ENCODE measurements around the gene RECQL5. TPM values are rescaled to one million over a fixed set of nuclear protein-coding genes. Genes with fewer than 3 reads are reported as not detected.

Gene RECQL5
- total RNA-seq, 1 donor = 7.8 TPM

DNA sequence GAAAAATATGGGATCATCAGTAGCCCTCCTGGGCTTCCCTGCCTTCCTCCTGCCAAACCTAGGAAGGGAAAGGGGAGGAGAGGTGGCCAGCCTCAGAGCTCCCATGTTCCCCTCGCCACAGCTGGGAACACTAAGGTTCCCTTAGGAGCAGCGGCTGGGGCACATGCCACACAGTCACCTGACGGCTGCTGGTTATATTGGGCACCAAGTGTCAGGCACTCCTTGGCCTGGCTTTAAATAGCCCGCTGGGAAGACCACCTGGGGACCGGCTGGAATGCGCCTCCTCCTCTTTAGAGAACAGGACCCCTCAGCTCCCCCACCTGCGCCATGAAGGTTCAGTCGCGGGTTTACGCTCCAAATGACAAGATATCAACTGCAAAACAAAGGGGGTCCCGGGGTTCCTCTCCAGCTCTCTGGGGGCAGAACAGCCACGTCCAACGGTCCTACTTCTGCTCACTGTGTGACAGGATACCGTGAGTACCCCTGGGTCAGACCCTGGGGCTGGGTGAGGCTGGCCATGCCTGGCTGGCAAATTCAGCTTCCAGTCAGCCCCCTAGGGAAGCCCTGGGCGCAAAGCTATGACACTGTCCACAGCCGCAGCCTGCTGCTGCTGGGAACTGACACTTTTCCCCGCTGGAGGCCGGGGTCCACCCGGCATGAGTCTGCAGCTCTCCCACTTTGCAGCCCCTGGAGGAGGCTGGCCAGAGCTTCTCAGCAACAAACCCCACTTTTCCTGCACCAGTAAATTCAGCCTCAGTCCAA is 30.4 kb downstream of the RECQL5 start:
- H3K4me1 ChIP-seq (ENCODE audit: insufficient read depth, low read length) = peaks cover 10% of the 10 kb centered on the region
- H3K4me3 ChIP-seq (ENCODE audit: low read length) = no peak overlapping the region
- H3K9me3 ChIP-seq (ENCODE audit: low read depth, low read length) = no peaks in the 10 kb centered on the region
- no peaks in the 10 kb centered on the region for H3K27me3 ChIP-seq (ENCODE audit: insufficient read depth, low read length)

DNA sequence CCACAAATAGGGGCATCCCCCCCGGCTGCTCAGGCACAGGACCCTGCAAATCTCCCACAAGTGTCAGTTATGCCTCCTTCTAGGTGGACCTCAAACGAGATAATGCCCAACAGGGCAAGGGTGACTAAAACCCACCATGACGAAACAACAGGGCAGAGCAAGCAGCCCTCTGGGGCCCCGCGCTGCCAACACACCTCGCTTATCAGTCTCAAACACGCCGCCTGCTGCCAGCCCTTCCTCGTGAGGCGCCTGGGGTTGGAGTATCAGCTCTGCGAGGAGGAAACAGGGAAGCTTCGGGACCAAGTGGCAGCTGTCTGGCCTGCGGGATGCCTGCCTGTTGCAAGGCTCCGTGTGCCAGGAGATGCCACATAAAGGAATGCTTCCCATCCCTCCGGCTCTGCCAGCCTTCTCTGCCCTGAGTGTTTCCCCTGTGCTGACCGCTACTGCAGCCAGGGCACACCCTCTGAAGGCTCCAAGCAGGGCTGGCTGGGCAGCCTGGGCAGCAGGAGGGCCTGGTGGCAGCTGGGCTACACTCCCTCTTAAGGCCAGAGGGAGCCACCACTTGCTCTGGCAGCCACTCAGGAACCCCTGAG is 31.2 kb downstream of the RECQL5 start:
- Histone ChIP-seq H3K9me3 (ENCODE audit: low read depth, low read length) (no peaks in the 10 kb centered on the region), H3K27me3 (ENCODE audit: insufficient read depth, low read length) (no peaks in the 10 kb centered on the region), H3K4me1 (ENCODE audit: insufficient read depth, low read length) (peaks cover 10% of the 10 kb centered on the region), H3K4me3 (ENCODE audit: low read length) (no peak overlapping the region)

DNA sequence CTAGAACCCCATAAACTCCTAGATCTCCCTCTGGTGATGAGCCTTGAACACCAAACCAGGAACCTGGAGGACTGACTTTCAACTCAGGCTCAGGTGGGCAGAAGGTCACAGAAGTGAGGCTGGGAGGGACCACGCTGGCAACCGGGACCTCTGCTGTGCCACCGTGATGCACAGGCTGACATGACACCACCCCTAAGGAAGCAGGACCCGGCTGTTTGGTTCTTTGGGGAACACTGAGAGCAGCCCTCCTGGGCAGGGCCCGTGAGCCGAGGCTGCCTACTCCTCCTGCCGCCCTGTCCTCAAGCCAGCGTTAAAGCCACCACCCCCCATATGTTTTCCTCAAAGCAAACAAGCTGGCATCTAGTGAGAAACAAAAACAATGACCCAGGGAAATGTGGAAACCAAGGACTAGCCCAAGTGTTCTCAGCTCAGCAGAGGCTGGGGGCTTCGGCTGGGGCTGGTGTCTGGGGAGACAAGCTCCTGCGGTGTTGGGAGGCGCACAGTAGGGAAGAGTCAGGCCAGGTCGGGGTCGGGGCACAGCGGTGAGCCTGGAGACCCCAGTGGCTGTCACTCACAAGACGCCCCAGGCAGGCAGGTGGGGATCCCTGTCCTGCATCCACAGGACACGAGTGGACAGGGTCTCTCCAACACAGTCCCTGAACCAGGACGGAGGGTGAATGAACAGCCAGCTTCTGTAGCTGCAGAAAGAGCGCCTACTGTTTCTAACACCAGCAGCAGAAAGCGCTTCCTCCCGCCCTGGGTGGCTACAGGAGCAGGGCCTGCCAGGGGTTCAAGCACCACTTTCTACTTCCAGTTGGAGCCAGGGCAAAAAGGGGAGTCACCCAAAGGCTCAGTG is 32.0 kb downstream of the RECQL5 start:
- no peaks in the 10 kb centered on the region for H3K9me3 ChIP-seq (ENCODE audit: low read depth, low read length)
- peaks cover 10% of the 10 kb centered on the region for H3K4me1 ChIP-seq (ENCODE audit: insufficient read depth, low read length)
- no peaks in the 10 kb centered on the region for H3K27me3 ChIP-seq (ENCODE audit: insufficient read depth, low read length)
- no peak overlapping the region for H3K4me3 ChIP-seq (ENCODE audit: low read length)

DNA sequence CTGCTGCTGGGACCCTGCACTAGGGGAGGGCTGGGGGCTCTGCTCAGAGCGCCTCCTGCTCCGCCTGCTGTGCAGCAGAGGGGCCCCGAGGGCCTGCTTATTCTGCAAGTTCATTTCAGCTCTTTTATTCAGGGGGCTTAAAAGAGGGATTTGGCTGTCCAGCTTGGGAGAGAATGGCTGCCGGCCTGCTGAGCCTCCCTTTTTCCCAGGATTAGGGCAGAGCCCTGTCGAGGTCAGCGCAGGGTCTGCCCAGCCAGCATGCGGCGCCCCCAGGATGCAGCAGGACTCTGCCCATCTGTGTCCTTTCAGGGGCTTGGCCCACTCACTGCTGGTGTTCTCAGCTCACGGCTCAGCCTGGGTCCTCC is 32.6 kb downstream of the RECQL5 start:
- Histone ChIP-seq H3K4me3 (ENCODE audit: low read length) (no peak overlapping the region), H3K27me3 (ENCODE audit: insufficient read depth, low read length) (no peaks in the 10 kb centered on the region), H3K9me3 (ENCODE audit: low read depth, low read length) (no peaks in the 10 kb centered on the region), H3K4me1 (ENCODE audit: insufficient read depth, low read length) (peaks cover 10% of the 10 kb centered on the region)

DNA sequence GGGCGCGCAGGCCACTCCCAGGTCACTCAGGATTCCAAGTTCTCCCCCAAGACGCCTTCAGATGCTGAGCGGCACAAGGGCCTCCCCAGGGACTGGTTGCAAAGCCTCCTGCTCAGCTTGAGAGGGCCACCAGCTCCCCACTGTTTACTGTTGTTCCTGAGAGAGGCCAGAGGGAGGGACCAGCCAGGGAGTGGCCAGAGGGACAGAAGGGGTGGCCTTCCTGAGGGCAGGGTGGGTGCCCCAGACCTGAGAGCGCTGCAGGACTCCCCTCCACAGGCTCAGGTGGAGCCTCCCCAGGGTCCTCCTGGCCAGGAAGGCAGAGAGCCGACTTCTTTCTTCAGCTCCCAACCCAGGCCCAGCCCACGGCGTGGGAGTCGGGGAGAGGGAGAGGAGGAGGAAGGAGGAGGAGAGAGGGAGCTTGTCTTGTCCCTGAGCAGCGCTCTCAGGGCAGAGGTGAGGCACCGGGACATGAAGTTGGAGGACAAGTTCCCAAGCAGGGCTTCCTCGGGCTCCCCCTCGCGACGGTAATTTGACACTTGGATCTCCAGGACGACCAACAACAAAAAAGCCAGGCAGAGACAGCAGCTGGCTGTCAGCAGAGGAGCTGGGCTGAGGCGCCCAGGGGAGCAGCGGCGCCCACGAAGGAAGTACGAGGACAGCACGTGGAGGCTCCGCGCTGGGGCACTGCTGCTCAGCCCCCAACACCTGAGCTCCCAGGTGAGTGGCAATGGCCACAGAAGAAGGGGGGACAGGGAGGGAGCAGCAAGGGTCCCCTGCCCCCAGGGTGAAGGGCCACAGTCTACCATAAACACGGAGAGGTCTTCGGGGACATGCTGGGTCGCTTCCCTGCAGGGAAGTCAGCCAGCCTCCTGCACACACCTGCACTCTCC is 33.2 kb downstream of the RECQL5 start:
- Histone ChIP-seq H3K9me3 (ENCODE audit: low read depth, low read length) (no peaks in the 10 kb centered on the region), H3K27me3 (ENCODE audit: insufficient read depth, low read length) (no peaks in the 10 kb centered on the region), H3K4me3 (ENCODE audit: low read length) (no peak overlapping the region), H3K4me1 (ENCODE audit: insufficient read depth, low read length) (peaks cover 10% of the 10 kb centered on the region)

DNA sequence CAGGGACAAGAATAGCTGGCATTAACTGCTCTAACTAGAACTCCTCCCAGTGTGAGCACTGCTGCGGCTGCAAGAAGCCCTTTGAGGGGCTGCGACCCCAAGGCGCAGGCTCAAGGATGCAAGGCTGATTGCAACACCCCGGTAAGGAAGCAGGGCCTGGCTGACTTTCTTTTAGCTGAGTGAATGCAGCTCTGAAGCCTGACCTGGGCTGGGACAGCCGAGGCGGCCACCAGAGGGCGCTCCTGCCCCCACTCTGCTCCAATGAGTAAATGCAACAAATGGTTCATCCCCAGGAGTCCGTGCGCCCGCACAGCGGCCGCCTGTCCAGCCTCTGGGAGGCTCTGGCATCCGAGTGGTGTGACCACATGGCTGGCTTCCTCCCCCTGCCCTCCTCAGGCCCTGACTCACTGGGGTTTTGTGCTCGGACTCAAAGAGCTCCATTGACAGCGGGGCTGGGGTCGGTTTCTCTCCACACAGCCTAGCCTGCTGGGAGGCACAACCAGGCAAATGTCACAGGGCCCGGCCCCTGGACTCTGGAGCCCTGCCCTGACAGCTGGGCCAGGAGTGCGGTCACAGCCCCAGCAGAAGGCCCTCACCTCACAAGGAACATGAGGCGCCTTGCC is 34.0 kb downstream of the RECQL5 start, which contains the start of gene SMIM5:
SMIM5 (plus strand) TSS at position 572 of the 623 bp plus-strand sequence. CDS start 6,768 bp downstream, outside the sequence.
- no peak within 1 kb of the TSS for H3K4me3 ChIP-seq (ENCODE audit: low read length)
- H3K27me3 ChIP-seq (ENCODE audit: insufficient read depth, low read length) = no peaks in the 10 kb centered on the region
- H3K4me1 ChIP-seq (ENCODE audit: insufficient read depth, low read length) = peaks cover 10% of the 10 kb centered on the region
- no peaks in the 10 kb centered on the region for H3K9me3 ChIP-seq (ENCODE audit: low read depth, low read length)

DNA sequence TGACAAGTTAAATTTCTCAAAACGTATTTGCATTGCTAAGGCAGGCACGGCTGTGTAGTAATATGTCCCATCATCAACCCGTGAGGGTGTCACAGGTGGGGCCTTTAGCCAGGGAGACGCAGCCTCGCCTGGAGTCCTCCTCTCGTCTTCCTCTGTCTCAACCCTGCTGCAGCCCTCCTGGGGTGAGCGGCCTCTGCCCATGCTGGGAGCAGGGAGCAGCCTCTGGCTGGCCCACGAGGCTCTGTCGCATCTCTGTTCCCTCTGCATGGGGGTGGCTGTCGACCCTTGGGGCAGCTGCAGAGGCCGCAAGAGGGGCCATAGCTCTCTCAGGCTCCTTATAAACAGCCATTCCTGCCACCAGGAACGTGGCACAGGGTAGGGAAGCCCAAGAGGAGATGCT is 34.5 kb downstream of the RECQL5 start:
- H3K27me3 ChIP-seq (ENCODE audit: insufficient read depth, low read length) = no peaks in the 10 kb centered on the region
- peaks cover 10% of the 10 kb centered on the region for H3K4me1 ChIP-seq (ENCODE audit: insufficient read depth, low read length)
- no peak overlapping the region for H3K4me3 ChIP-seq (ENCODE audit: low read length)
- H3K9me3 ChIP-seq (ENCODE audit: low read depth, low read length) = no peaks in the 10 kb centered on the region

DNA sequence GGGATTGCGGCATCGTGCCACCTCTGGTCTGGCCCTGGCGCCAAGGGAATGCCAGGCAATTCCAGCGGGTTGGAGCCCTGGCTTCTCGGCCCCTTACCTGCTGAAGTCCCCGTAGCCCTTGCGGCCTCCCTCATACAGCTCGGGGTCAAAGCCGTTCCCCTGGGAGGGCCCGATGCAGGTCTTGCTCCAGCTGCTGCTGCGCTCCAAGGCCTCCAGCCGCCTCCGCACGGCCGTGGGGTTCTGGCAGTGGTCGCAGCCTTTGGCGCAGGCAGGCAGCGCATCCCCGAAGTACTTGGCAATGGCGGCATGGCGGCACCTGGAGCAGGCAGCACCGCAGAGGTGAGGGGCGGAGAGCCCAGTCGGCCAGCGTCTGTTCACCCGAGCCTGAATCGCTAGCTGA is 35.6 kb downstream of the RECQL5 start:
- H3K27me3 ChIP-seq (ENCODE audit: insufficient read depth, low read length) = no peaks in the 10 kb centered on the region
- H3K4me3 ChIP-seq (ENCODE audit: low read length) = no peak overlapping the region
- H3K4me1 ChIP-seq (ENCODE audit: insufficient read depth, low read length) = peaks cover 10% of the 10 kb centered on the region
- no peaks in the 10 kb centered on the region for H3K9me3 ChIP-seq (ENCODE audit: low read depth, low read length)

DNA sequence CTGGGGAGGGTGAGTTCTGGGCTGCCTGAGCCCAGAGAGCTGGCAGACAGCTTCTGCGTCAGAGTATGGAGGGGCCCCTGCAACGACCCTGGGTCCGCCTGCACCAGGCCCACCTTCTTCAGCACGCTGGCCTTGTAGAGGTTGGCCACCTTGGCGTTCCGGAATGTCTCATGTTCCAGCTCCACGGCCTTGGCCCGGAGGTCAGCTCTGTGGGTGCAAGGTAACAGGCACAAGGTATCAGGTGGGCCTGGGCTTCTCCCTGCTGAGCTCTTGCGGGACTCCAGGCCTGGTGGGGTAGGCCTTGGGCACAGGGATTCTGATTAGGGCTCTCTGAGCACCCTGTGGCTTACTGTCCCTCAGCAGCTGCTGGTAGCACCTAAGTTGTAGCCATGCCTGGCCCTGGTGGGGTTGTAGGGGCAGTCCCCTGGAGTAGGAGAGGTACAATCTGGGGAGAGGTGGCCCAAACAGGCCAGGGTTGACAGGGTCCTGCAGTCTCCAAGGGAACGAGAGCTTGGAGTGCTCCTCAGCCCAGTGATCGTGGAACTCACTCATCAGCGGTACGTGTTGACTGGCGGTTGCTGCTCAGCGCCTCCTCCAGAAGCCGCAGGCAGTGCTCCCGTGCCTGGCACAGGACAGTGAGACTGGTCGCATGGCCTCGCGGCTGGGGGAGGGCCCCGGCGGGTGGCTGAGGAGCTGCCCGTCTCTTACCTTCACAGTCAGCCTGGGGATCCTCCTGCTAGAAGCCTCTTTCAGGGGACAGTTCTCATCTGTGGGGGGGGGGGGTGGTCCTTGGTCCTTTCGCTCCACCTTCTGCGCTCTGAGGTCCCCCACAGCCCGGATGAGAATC is 36.7 kb downstream of the RECQL5 start:
- Histone ChIP-seq H3K27me3 (ENCODE audit: insufficient read depth, low read length) (no peaks in the 10 kb centered on the region), H3K4me3 (ENCODE audit: low read length) (no peak overlapping the region), H3K9me3 (ENCODE audit: low read depth, low read length) (no peaks in the 10 kb centered on the region), H3K4me1 (ENCODE audit: insufficient read depth, low read length) (peaks cover 10% of the 10 kb centered on the region)

DNA sequence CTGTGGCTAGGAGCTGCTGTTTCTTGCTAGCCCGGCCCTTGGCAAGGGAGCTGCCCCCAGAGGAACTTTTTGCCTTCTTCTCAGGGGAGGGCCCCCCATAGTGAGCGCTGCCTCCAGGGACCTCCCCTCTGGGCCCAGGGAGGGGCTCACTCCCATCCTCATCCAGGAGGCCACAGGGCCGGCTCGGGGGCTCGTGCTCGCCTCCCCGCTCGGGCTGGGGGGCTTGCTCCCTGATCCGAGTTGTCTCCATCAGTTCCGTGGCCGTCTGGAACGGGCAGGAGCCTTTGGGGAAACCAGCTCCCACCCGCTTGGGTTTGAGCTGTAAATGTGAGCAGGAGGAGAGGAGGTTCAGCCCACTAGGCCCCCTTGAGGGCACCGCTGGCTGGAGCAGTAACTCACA is 37.8 kb downstream of the RECQL5 start:
- Histone ChIP-seq H3K4me1 (ENCODE audit: insufficient read depth, low read length) (peaks cover 10% of the 10 kb centered on the region), H3K4me3 (ENCODE audit: low read length) (no peak overlapping the region), H3K9me3 (ENCODE audit: low read depth, low read length) (no peaks in the 10 kb centered on the region), H3K27me3 (ENCODE audit: insufficient read depth, low read length) (no peaks in the 10 kb centered on the region)

DNA sequence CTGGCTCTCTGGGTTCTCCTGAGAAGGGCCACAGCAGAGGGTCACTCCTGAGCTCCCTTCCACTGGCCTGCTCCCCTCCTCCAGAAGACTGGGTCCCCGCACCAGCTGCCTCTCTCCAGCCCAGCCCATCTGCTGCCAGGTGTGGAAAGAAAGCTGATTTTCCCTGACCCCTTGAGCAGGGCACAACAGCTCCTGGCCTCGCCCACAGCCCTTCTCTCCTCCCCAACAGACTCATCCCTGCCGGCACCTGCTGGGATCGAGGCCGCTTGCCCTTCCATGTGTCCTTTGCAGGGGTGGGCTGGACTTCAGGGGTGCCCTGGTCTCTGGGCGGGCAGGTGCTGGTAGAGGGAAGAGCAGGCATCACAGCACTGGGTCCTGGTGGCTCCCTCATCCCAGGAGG is 38.5 kb downstream of the RECQL5 start:
- Histone ChIP-seq H3K27me3 (ENCODE audit: insufficient read depth, low read length) (no peaks in the 10 kb centered on the region), H3K4me1 (ENCODE audit: insufficient read depth, low read length) (peaks cover 4% of the 10 kb centered on the region), H3K9me3 (ENCODE audit: low read depth, low read length) (no peaks in the 10 kb centered on the region), H3K4me3 (ENCODE audit: low read length) (no peak overlapping the region)

DNA sequence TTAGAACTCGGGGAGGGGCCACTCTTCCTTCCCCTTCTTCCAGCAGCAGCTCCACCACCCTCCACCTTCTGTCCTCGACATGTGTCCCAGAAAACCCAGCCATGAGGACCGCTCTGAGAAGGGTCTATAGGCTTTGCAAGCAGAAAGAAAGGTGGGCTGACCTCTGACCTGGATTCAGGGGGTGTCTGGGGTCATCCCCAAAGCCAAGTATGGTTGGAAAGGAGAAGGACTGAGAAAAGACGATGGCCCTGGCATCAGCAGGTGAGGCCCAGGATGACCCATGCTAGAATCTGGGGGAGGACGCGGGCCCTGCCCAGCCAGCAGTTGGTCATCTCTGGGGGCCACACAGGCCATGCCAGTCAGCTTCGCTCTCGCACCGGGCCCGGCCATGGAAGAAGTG is 39.9 kb downstream of the RECQL5 start:
- Histone ChIP-seq H3K9me3 (ENCODE audit: low read depth, low read length) (no peaks in the 10 kb centered on the region), H3K27me3 (ENCODE audit: insufficient read depth, low read length) (no peaks in the 10 kb centered on the region), H3K4me1 (ENCODE audit: insufficient read depth, low read length) (no peaks in the 10 kb centered on the region), H3K4me3 (ENCODE audit: low read length) (no peak overlapping the region)

DNA sequence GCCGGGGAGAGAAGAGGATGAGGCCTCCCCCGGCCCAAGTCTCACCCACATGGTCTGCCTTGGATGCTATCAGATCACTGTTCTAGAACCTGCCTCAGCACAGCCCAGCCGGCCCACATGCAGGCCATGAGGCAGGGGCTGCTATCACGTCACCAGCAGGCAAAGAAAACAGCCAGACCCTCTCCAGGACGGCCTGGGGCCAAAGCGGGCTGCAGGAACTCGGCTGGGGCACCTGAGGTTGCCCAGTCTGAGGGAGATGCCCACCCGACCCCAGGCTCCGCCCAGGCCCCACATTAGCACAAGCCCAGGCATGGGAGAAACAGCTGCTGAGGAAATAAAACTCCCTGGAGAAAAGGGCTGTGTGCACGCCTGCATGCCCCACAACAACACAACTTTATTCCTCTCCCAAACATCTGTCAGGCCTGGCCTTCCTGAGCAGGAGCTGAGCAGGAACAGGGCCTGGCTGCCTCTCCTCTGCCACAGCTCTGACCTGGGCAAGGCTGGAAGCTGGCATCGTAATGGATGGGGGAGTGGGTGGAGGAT is 40.4 kb downstream of the RECQL5 start:
- no peaks in the 10 kb centered on the region for H3K4me1 ChIP-seq (ENCODE audit: insufficient read depth, low read length)
- H3K27me3 ChIP-seq (ENCODE audit: insufficient read depth, low read length) = no peaks in the 10 kb centered on the region
- no peak overlapping the region for H3K4me3 ChIP-seq (ENCODE audit: low read length)
- no peaks in the 10 kb centered on the region for H3K9me3 ChIP-seq (ENCODE audit: low read depth, low read length)

Data from mononuclear cell (primary cell).